Endothelial cell of umbilical vein (primary cell): ENCODE measurements around the gene DUSP6. TPM values are rescaled to one million over a fixed set of nuclear protein-coding genes. Genes with fewer than 3 reads are reported as not detected.
A peak's percentile ranks its signal among the peaks of the same experiment; 100 is the strongest.

ENCODE experiments used
- BruUV-seq: library from RNA; stranded (reverse); fragments of 400-500 nt; replicated peaks from 2 replicates; lab custom pipeline; 2021; lab: Mats Ljungman, UMichigan
- CTCF ChIA-PET: fragments of 300-600, 350-600 bp; sonication (Branson Sonifier 250); formaldehyde crosslinking; loops from one replicate; lab custom pipeline; 2021; ENCODE audit warnings: antibody characterized with exemption, inconsistent platforms; lab: Charles Lee
- POLR2A ChIA-PET: fragments of 300-600, 350-600 bp; sonication (Branson Sonifier 250); formaldehyde crosslinking; loops from one replicate; lab custom pipeline; 2021; ENCODE audit warnings: antibody characterized with exemption, inconsistent platforms; lab: Charles Lee
- DNase-seq: peaks from one replicate; pipeline ENCODE4 v3.0.0-alpha.2; 2011; ENCODE audit warnings: low read depth, low spot score
- FAIRE-seq: peaks from 2 replicates; lab custom pipeline; 2011; peaks lifted over from hg19 to GRCh38; lab: Jason Lieb, UNC
- H2AFZ ChIP-seq: 2 replicates; pipeline ENCODE4 v1.6.0; 2012; ENCODE audit warnings: low read depth, low read length, control low read depth, inconsistent platforms
- H3K27ac ChIP-seq: 2 replicates; pipeline ENCODE4 v1.5.1; 2011; ENCODE audit warnings: low read depth, mild to moderate bottlenecking, control low read depth, low read length, moderate library complexity; ENCODE audit not compliant: insufficient read depth
- H3K27me3 ChIP-seq, 2 experiments: 2 replicates each; pipeline versions ENCODE4 v1.6.0 to v1.6.1; 2011; ENCODE audit warnings: low read length in 2 of 2, mixed read lengths in 1 of 2; ENCODE audit not compliant: control insufficient read depth in 2 of 2, insufficient read depth in 2 of 2
- H3K36me3 ChIP-seq, 2 experiments: 2 replicates in 1 of 2; 3 replicates in 1 of 2; pipeline ENCODE4 v1.5.1; 2011; ENCODE audit warnings: low read length in 2 of 2, mild to moderate bottlenecking in 1 of 2, moderate library complexity in 1 of 2; ENCODE audit not compliant: control insufficient read depth in 2 of 2, insufficient read depth in 2 of 2; ENCODE audit errors: extremely low read depth in 1 of 2
- H3K4me1 ChIP-seq: 3 replicates; pipeline ENCODE4 v1.5.1; 2011; ENCODE audit warnings: mild to moderate bottlenecking, low read length; ENCODE audit not compliant: control insufficient read depth, insufficient read depth; ENCODE audit errors: extremely low read depth
- H3K4me2 ChIP-seq: 2 replicates; pipeline ENCODE4 v1.6.1; 2011; ENCODE audit warnings: low read length, control low read depth, mixed read lengths; ENCODE audit not compliant: insufficient read depth
- H3K4me3 ChIP-seq, 3 experiments: fragments of 200-600 bp in 1 of 3; sonication (generic), shearing (Covaris generic) in 1 of 3; replicated peaks in 1 of 3; 2 replicates each; pipeline ENCODE4 v1.5.1; 2011 to 2016; ENCODE audit warnings: control low read depth in 3 of 3, low read length in 3 of 3, mild to moderate bottlenecking in 2 of 3, inconsistent platforms in 1 of 3, low read depth in 1 of 3, moderate library complexity in 1 of 3; ENCODE audit not compliant: insufficient read depth in 1 of 3
- H3K79me2 ChIP-seq: 2 replicates; pipeline ENCODE4 v1.6.0; 2012; ENCODE audit warnings: low read length, inconsistent platforms; ENCODE audit not compliant: control insufficient read depth, insufficient read depth
- H3K9ac ChIP-seq: replicated peaks from 2 replicates; pipeline ENCODE3; 2011; ENCODE audit warnings: low read length, control low read depth; ENCODE audit not compliant: insufficient read depth; ENCODE audit errors: extremely low read depth
- H3K9me1 ChIP-seq: replicated peaks from 3 replicates; pipeline ENCODE4 v1.6.0; 2011; ENCODE audit warnings: mild to moderate bottlenecking, low read length; ENCODE audit not compliant: control insufficient read depth, insufficient read depth; ENCODE audit errors: extremely low read depth
- H3K9me3 ChIP-seq: replicated peaks from 2 replicates; pipeline ENCODE4 v1.5.1; 2012; ENCODE audit warnings: low read length, inconsistent platforms; ENCODE audit not compliant: control insufficient read depth, insufficient read depth
- H4K20me1 ChIP-seq: replicated peaks from 2 replicates; pipeline ENCODE3; 2011; ENCODE audit warnings: mild to moderate bottlenecking, low read length; ENCODE audit not compliant: control insufficient read depth, insufficient read depth; ENCODE audit errors: extremely low read depth
- EZH2 ChIP-seq: IDR thresholded peaks from 2 replicates; pipeline ENCODE4 v1.6.1; 2012; ENCODE audit warnings: borderline replicate concordance, low read depth, mild to moderate bottlenecking, moderate library complexity, low read length, inconsistent platforms; ENCODE audit not compliant: severe bottlenecking
- FOS ChIP-seq: IDR thresholded peaks from 2 replicates; pipeline ENCODE4 v1.6.1; 2011; ENCODE audit warnings: mild to moderate bottlenecking, low read length, moderate library complexity, borderline replicate concordance; ENCODE audit not compliant: insufficient read depth
- GATA2 ChIP-seq: IDR thresholded peaks from 2 replicates; pipeline ENCODE4 v1.7.0; 2011; ENCODE audit warnings: low read depth, mild to moderate bottlenecking, moderate library complexity, mixed read lengths, low read length; ENCODE audit not compliant: insufficient read length, insufficient read depth
- JUN ChIP-seq: IDR thresholded peaks from 2 replicates; pipeline ENCODE4 v1.6.1; 2011; ENCODE audit warnings: borderline replicate concordance, low read depth; ENCODE audit not compliant: insufficient read length, insufficient read depth
- MYC ChIP-seq: IDR thresholded peaks from one replicate; pipeline ENCODE4 v1.6.1; 2011; ENCODE audit warnings: mild to moderate bottlenecking, low read depth, low read length
- POLR2A ChIP-seq: IDR thresholded peaks from 2 replicates; pipeline ENCODE4 v1.6.1; 2012; ENCODE audit warnings: low read depth, mild to moderate bottlenecking, control low read depth, low read length
- POLR2AphosphoS5 ChIP-seq: IDR thresholded peaks from 2 replicates; pipeline ENCODE4 v1.6.1; 2012; ENCODE audit warnings: low read depth, mild to moderate bottlenecking, control low read depth, low read length, moderate library complexity; ENCODE audit not compliant: insufficient read depth
- dilution Hi-C: fragments of 300-500 bp; cut with MboI; formaldehyde crosslinking; loops from one replicate; pipeline ENCODE4 v1.15.0; 2019; ENCODE audit warnings: low sequenced_read_pairs; ENCODE audit not compliant: extremely low pct_ligation_motif_present
- intact Hi-C: fragments of 100-400 bp; cut with micrococcal nuclease; formaldehyde crosslinking; loops from one replicate; pipeline ENCODE4 v1.10.0; 2022
- polyA plus RNA-seq, 4 experiments: library from polyadenylated mRNA; depleted of rRNA in 3 of 4; stranded (reverse) in 3 of 4; unstranded in 1 of 4; fragments of >200 nt; gene quantifications; 2 replicates each; pipeline versions ENCODE4 v1.2.1 to v1.2.3, GENCODE V29; 2011 to 2012; ENCODE audit warnings: missing spikeins in 1 of 4
- total RNA-seq: library from RNA; stranded (reverse); gene quantifications from 2 replicates; pipeline ENCODE4 v1.2.3, GENCODE V29; 2021
- TF ChIP-seq, protein P1 (sequence below): IDR thresholded peaks from 2 replicates; pipeline ENCODE4 v1.6.1; 2011; ENCODE audit not compliant: insufficient read depth, insufficient read length
- TF ChIP-seq, protein P2 (sequence below), 2 donors: IDR thresholded peaks; 1 replicate in 1 of 2; 2 replicates in 1 of 2; pipeline ENCODE4 v1.5.1; 2011; ENCODE audit warnings: low read length in 2 of 2, mild to moderate bottlenecking in 2 of 2, moderate library complexity in 2 of 2, control low read depth in 1 of 2, inconsistent platforms in 1 of 2, low read depth in 1 of 2; ENCODE audit not compliant: insufficient read depth in 1 of 2; ENCODE audit errors: extremely low read depth in 1 of 2

The DUSP6 gene
- total and polyA plus RNA-seq, 2 donors (not counting 3 experiments of a cell fraction or from before 2014, with no cell fraction given) = 148 to 149 TPM

DNA sequence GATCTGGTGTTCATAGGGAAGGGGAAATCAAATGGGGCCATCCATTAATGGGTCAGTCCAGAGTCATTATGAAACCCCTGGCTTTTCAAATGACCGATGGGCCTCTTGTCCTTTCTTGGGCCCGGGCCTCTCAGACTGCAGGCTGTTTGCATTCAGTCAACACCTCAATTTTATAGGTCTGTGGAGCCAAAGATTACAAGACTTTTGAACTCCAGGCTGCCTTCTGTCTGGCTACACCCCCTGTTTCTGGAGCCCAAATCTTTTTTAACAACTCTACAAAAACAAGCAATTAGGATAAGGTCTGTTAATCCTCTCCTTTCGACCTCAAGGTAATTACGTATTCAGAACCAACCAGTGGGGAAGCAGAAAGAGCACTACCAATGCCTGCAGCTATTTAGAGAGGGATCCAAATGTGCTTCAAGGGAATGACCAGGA, 35.6 kb downstream of the DUSP6 start:
- intact Hi-C loops = loop anchor here (1.0 kb wide), 1 partner anchor 10 kb away; no protein-coding TSS in a partner anchor
- Histone ChIP-seq H4K20me1 (no peaks in the 10 kb centered on the region), H3K9me3 (no peaks in the 10 kb centered on the region), H3K9me1 (no peaks in the 10 kb centered on the region), H3K9ac (no peak overlapping the region), H3K4me1 (peaks cover 6% of the 10 kb centered on the region), H3K4me3 (no peak overlapping the region), H3K79me2 (no peaks in the 10 kb centered on the region), H3K4me2 (no peak overlapping the region), H3K36me3 (no peaks in the 10 kb centered on the region), H3K27ac (no peak overlapping the region), H2AFZ (peak overlapping the region; percentile 14), H3K27me3 (no peaks in the 10 kb centered on the region)
- no peak for FAIRE-seq
- ChIA-PET POLR2A (interaction anchor here (0.8 kb wide), 1 partner anchor 40 kb away, joined by 3 read pairs; no protein-coding TSS in a partner anchor), CTCF (interaction anchor here (0.8 to 1.4 kb wide), 6 partner anchors 9 to 322 kb away, joined by 3 to 5 read pairs (median 3); no protein-coding TSS in a partner anchor)
- DNase-seq = no peak
- no TSS peak for BruUV-seq
- no peak for TF ChIP-seq MYC
- no peak for TF ChIP-seq POLR2AphosphoS5
- TF ChIP-seq, protein P1, sequence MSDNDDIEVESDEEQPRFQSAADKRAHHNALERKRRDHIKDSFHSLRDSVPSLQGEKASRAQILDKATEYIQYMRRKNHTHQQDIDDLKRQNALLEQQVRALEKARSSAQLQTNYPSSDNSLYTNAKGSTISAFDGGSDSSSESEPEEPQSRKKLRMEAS = no peak
- TF ChIP-seq, protein P2, sequence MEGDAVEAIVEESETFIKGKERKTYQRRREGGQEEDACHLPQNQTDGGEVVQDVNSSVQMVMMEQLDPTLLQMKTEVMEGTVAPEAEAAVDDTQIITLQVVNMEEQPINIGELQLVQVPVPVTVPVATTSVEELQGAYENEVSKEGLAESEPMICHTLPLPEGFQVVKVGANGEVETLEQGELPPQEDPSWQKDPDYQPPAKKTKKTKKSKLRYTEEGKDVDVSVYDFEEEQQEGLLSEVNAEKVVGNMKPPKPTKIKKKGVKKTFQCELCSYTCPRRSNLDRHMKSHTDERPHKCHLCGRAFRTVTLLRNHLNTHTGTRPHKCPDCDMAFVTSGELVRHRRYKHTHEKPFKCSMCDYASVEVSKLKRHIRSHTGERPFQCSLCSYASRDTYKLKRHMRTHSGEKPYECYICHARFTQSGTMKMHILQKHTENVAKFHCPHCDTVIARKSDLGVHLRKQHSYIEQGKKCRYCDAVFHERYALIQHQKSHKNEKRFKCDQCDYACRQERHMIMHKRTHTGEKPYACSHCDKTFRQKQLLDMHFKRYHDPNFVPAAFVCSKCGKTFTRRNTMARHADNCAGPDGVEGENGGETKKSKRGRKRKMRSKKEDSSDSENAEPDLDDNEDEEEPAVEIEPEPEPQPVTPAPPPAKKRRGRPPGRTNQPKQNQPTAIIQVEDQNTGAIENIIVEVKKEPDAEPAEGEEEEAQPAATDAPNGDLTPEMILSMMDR (IDR thresholded peaks at IDR 0.05; ENCODE audit: extremely low read depth in 1 of 2, insufficient read depth in 1 of 2, low read depth in 1 of 2, low read length in 2 of 2) = no peak
- no peak for TF ChIP-seq JUN
- TF ChIP-seq EZH2 = no peak
- TF ChIP-seq FOS = no peak
- TF ChIP-seq GATA2 = no peak
- TF ChIP-seq POLR2A = no peak
- dilution Hi-C loops = no loop called here
